Measurements from ENCODE around the gene SLC35B2. TPM values are rescaled to one million over a fixed set of nuclear protein-coding genes. Genes with fewer than 3 reads are reported as not detected.

The SLC35B2 gene
- total and polyA plus RNA-seq, 10 of the 15 experiments (the other 5 are each of a cell fraction or from before 2014, with no cell fraction given): 11.3 to 45.4 (median 33.8) TPM

- no peak for TF ChIP-seq SIX5 (IDR thresholded peaks at IDR 0.05; ENCODE audit: low read depth, low read length, severe bottlenecking)
- TF ChIP-seq RUNX3 (IDR thresholded peaks at IDR 0.05; ENCODE audit: low read length): peak; percentile 25; the same call in 1 of the 2 replicates
- no peak for TF ChIP-seq STAT3 (IDR thresholded peaks at IDR 0.05; ENCODE audit: low read depth, low read length)
- TF ChIP-seq POLR2AphosphoS2 (IDR thresholded peaks at IDR 0.05; ENCODE audit: low read depth, low read length): peak; percentile 46; the same call in 1 of the 2 replicates
- TF ChIP-seq MXI1 (IDR thresholded peaks at IDR 0.05; ENCODE audit: low read depth, low read length): peak; percentile 73
- no peak for TF ChIP-seq CREM (IDR thresholded peaks at IDR 0.05; ENCODE audit: low read depth)
- no peak for TF ChIP-seq ZSCAN29 (IDR thresholded peaks at IDR 0.05)
- 0 out of 2 replicates have a peak, but pooled peaks have one; percentile 9 for TF ChIP-seq HDGF (IDR thresholded peaks at IDR 0.05)
- 0 out of 2 replicates have a peak, but pooled peaks have one; percentile 70 for TF ChIP-seq MAX (IDR thresholded peaks at IDR 0.05; ENCODE audit: low read depth, low read length)
- TF ChIP-seq IRF5 (IDR thresholded peaks at IDR 0.05; ENCODE audit: borderline replicate concordance): no peak
- no peak for TF ChIP-seq ASH2L (IDR thresholded peaks at IDR 0.05; ENCODE audit: borderline replicate concordance, low read depth)
- no peak for TF ChIP-seq E2F8 (IDR thresholded peaks at IDR 0.05; ENCODE audit: low read depth, partially characterized antibody)
- TF ChIP-seq WRNIP1 (IDR thresholded peaks at IDR 0.05; ENCODE audit: borderline replicate concordance, low read depth, low read length): no peak
- 0 out of 2 replicates have a peak, but pooled peaks have one; percentile 40 for TF ChIP-seq ZNF687 (IDR thresholded peaks at IDR 0.05)
- no peak for TF ChIP-seq SUPT20H (IDR thresholded peaks at IDR 0.05; ENCODE audit: borderline replicate concordance, control insufficient read depth, low read depth, low read length)
- 0 out of 6 replicates have a peak, but pooled peaks of 1 of the 3 experiments have one; percentile 13 for TF ChIP-seq CTCF (IDR thresholded peaks at IDR 0.05 in 2 of 3, conservative IDR thresholded peaks at IDR 0.05 in 1 of 3; ENCODE audit: control insufficient read depth in 2 of 3, extremely low read depth in 1 of 3, insufficient read depth in 1 of 3, low read depth in 3 of 3, low read length in 3 of 3)
- TF ChIP-seq ZNF384 (IDR thresholded peaks at IDR 0.05; ENCODE audit: borderline replicate concordance, low read depth, low read length): no peak
- no peak for TF ChIP-seq ZNF622 (IDR thresholded peaks at IDR 0.05)
Observed at GRCh38 chr6:44223319-44224028, 33.9 kb downstream of the SLC35B2 start, which contains the start of gene SLC29A1 (continued).

Measured in GM12878 (cell line).